PC-9 (cell line): ENCODE results near the gene LYZ. TPM values are rescaled to one million over a fixed set of nuclear protein-coding genes. Genes with fewer than 3 reads are reported as not detected.

ENCODE experiments used
- BruUV-seq: library from RNA; stranded (reverse); fragments of 400-500 nt; replicated peaks from 2 replicates; lab custom pipeline; 2021; lab: Mats Ljungman, UMichigan
- CTCF ChIA-PET: fragments of 300-600 bp; sonication (Branson Sonifier 250); formaldehyde crosslinking; loops from one replicate; lab custom pipeline; 2022; ENCODE audit warnings: antibody characterized with exemption; lab: Charles Lee
- POLR2A ChIA-PET: fragments of 300-600 bp; sonication (Branson Sonifier 250); formaldehyde crosslinking; loops from one replicate; lab custom pipeline; 2022; ENCODE audit warnings: antibody characterized with exemption; ENCODE audit not compliant: unreplicated experiment; lab: Charles Lee
- DNase-seq, 2 experiments: peaks; one replicate each; pipeline versions ENCODE4 v3.0.0 to v3.0.0-alpha.2; 2015 to 2022; ENCODE audit warnings: mixed read lengths in 1 of 2
- H2AFZ ChIP-seq: fragments of 200-600 bp; sonication (generic); 2 replicates; pipeline ENCODE4 v1.8.1; 2017; ENCODE audit warnings: antibody characterized with exemption
- H3F3A ChIP-seq: fragments of 200-600 bp; sonication (generic); 2 replicates; pipeline ENCODE4 v1.8.1; 2017; ENCODE audit warnings: antibody characterized with exemption, mild to moderate bottlenecking, low read depth; ENCODE audit not compliant: insufficient read depth
- H3K27ac ChIP-seq: fragments of 200-600 bp; sonication (generic); 2 replicates; pipeline ENCODE4 v1.6.1; 2016; ENCODE audit warnings: mixed run types
- H3K27me3 ChIP-seq: fragments of 200-600 bp; sonication (generic); 2 replicates; pipeline ENCODE4 v1.6.1; 2016; ENCODE audit warnings: low read depth, mixed run types; ENCODE audit not compliant: insufficient read depth
- H3K36me3 ChIP-seq: fragments of 200-600 bp; sonication (generic); 2 replicates; pipeline ENCODE4 v1.6.1; 2016; ENCODE audit warnings: low read depth, mixed run types
- H3K4me1 ChIP-seq: fragments of 200-600 bp; sonication (generic); replicated peaks from 2 replicates; pipeline ENCODE4 v1.6.1; 2016; ENCODE audit warnings: mixed run types; ENCODE audit not compliant: insufficient read depth
- H3K4me2 ChIP-seq: fragments of 200-600 bp; sonication (generic); 2 replicates; pipeline ENCODE4 v1.6.1; 2017; ENCODE audit warnings: mixed run types
- H3K4me3 ChIP-seq: fragments of 200-600 bp; sonication (generic); 2 replicates; pipeline ENCODE4 v1.6.1; 2016; ENCODE audit warnings: mixed run types
- H3K79me2 ChIP-seq: fragments of 200-600 bp; sonication (generic); 2 replicates; pipeline ENCODE4 v1.6.1; 2017; ENCODE audit warnings: low read depth, mixed run types
- H3K9me2 ChIP-seq: fragments of 200-600 bp; sonication (generic); 2 replicates; pipeline ENCODE4 v1.8.1; 2017; ENCODE audit warnings: mild to moderate bottlenecking; ENCODE audit not compliant: insufficient read depth
- H3K9me3 ChIP-seq: fragments of 200-600 bp; sonication (generic); 2 replicates; pipeline ENCODE4 v1.8.1; 2016; ENCODE audit warnings: low read depth; ENCODE audit not compliant: insufficient read depth
- H4K20me1 ChIP-seq: fragments of 200-600 bp; sonication (generic); 2 replicates; pipeline ENCODE4 v1.8.1; 2017; ENCODE audit not compliant: insufficient read depth
- EZH2 ChIP-seq: fragments of 200-600 bp; sonication (generic); IDR thresholded peaks from 2 replicates; pipeline ENCODE4 v1.8.0; 2017; ENCODE audit warnings: antibody characterized with exemption, low read depth
- intact Hi-C: fragments of 100-400 bp; cut with micrococcal nuclease; formaldehyde crosslinking; loops from one replicate; pipeline ENCODE4 v1.10.0; 2022; ENCODE audit not compliant: unreplicated experiment
- total RNA-seq: library from RNA; stranded (reverse); gene quantifications from 2 replicates; pipeline ENCODE4 v1.2.3, GENCODE V29; 2021
- TF ChIP-seq, protein P1 (sequence below): fragments of 200-600 bp; sonication (generic); conservative IDR thresholded peaks from 2 replicates; pipeline ENCODE4 v1.6.1; 2017; ENCODE audit warnings: mixed run types, antibody characterized with exemption, mild to moderate bottlenecking, moderate library complexity

Gene LYZ
- total RNA-seq, 1 experiment from 2014 or later: not detected

DNA sequence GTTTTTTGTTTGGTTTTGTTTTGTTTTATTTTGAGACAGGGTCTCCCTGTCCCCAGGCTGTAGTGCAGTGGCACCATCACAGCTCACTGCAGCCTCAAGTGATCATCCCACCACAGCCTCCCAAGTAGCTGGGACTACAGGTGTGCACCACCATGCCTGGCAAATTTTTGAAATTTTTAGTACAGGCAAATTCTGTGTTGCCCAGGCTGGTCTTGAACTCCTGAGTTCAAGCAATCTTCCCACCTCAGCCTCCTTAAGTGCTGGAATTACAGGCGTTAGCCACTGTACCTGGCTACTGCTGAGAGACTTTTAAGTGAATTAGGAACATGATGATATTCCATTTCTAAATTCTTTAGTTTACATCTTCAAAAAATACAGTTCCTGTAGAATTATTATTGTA, 2.6 kb downstream of the LYZ start:
- no peaks in the 10 kb centered on the region for H3F3A ChIP-seq
- intact Hi-C loops: no loop called here
- no peaks in the 10 kb centered on the region for H3K27me3 ChIP-seq
- DNase-seq: no peak
- H2AFZ ChIP-seq: no peak overlapping the region
- H4K20me1 ChIP-seq: no peaks in the 10 kb centered on the region
- peaks cover 8% of the 10 kb centered on the region for H3K4me1 ChIP-seq
- no peak overlapping the region for H3K27ac ChIP-seq
- no peaks in the 10 kb centered on the region; the same call in 1 of the 2 replicates for H3K9me2 ChIP-seq
- ChIA-PET CTCF (no interaction called here), POLR2A (no interaction called here)
- H3K4me2 ChIP-seq: no peak overlapping the region
- no peaks in the 10 kb centered on the region for H3K9me3 ChIP-seq
- no peaks in the 10 kb centered on the region for H3K79me2 ChIP-seq
- BruUV-seq: no TSS peak
- H3K4me3 ChIP-seq: no peak overlapping the region
- H3K36me3 ChIP-seq: no peaks in the 10 kb centered on the region
- no peak for TF ChIP-seq EZH2
- TF ChIP-seq, protein P1, sequence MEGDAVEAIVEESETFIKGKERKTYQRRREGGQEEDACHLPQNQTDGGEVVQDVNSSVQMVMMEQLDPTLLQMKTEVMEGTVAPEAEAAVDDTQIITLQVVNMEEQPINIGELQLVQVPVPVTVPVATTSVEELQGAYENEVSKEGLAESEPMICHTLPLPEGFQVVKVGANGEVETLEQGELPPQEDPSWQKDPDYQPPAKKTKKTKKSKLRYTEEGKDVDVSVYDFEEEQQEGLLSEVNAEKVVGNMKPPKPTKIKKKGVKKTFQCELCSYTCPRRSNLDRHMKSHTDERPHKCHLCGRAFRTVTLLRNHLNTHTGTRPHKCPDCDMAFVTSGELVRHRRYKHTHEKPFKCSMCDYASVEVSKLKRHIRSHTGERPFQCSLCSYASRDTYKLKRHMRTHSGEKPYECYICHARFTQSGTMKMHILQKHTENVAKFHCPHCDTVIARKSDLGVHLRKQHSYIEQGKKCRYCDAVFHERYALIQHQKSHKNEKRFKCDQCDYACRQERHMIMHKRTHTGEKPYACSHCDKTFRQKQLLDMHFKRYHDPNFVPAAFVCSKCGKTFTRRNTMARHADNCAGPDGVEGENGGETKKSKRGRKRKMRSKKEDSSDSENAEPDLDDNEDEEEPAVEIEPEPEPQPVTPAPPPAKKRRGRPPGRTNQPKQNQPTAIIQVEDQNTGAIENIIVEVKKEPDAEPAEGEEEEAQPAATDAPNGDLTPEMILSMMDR: no peak

DNA sequence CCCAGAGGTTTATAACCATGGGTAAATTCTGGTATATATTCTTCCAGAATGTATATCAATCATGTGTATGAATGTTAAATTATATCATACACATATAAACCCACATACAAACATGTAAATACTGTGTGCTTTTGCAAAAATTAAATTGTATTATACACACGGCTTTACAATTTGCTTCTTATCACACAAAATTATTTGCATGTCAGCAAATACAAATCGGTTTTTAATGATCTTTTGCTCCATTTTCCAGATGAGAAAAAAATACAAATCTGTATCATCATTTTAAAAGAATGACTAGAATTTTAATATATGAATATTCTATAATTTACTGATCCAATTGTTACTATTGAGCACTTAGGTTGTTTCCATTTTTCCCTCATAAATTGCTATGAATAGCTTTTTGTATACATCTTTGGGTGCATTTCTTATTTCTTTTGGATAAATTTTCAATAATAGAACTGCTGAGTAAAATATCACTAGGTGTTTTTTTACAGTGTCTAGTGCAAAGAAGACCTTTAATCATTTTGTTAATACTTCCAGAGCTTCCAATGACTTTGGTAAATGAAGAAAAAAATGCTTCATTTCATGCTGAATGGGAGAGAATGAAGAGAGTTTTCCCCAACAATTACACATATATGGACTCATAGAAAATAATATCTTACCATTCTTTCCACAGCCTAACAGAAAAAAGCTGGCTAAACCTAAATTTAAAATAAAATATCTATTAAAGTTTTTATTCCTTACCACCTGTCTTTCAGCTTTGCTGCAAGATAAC, 3.5 kb downstream of the LYZ start:
- Histone ChIP-seq H3F3A (no peaks in the 10 kb centered on the region), H4K20me1 (no peaks in the 10 kb centered on the region), H3K4me2 (no peak overlapping the region), H3K4me3 (no peak overlapping the region), H3K27me3 (no peaks in the 10 kb centered on the region), H2AFZ (no peak overlapping the region), H3K9me2 (no peaks in the 10 kb centered on the region; the same call in 1 of the 2 replicates), H3K4me1 (peaks cover 8% of the 10 kb centered on the region), H3K9me3 (no peaks in the 10 kb centered on the region), H3K27ac (no peak overlapping the region), H3K79me2 (no peaks in the 10 kb centered on the region), H3K36me3 (no peaks in the 10 kb centered on the region)
- no TSS peak for BruUV-seq
- no peak for DNase-seq
- ChIA-PET POLR2A (no interaction called here), CTCF (no interaction called here)
- intact Hi-C loops: no loop called here
- no peak for TF ChIP-seq EZH2

DNA sequence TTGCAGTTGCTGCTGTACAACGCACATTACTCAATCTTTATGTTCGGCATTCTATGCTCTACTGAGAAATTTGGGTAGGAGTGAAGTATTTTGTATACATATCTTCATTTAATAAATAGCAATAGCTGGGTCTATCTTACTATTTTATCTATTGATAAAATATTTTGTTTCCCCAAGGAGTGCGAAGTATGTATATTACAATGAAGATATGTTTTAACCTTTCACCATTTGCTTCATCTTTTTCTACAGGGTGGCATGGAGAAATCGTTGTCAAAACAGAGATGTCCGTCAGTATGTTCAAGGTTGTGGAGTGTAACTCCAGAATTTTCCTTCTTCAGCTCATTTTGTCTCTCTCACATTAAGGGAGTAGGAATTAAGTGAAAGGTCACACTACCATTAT, 4.7 kb downstream of the LYZ start:
- Histone ChIP-seq H3K9me3 (no peaks in the 10 kb centered on the region), H2AFZ (no peak overlapping the region), H4K20me1 (no peaks in the 10 kb centered on the region), H3K27me3 (no peaks in the 10 kb centered on the region), H3K27ac (no peak overlapping the region), H3F3A (no peaks in the 10 kb centered on the region), H3K36me3 (no peaks in the 10 kb centered on the region), H3K9me2 (no peaks in the 10 kb centered on the region; the same call in 1 of the 2 replicates), H3K4me1 (peaks cover 5% of the 10 kb centered on the region), H3K4me2 (no peak overlapping the region), H3K79me2 (no peaks in the 10 kb centered on the region), H3K4me3 (no peak overlapping the region)
- ChIA-PET CTCF (interaction anchor here (0.8 kb wide), 1 partner anchor 677 kb away, joined by 3 read pairs; no protein-coding TSS in a partner anchor), POLR2A (no interaction called here)
- no TSS peak for BruUV-seq
- no peak for DNase-seq
- intact Hi-C loops: no loop called here
- TF ChIP-seq EZH2: no peak
- TF ChIP-seq, protein P1: no peak
